22Rv1 (cell line): ENCODE results near the gene SPATA9.

Experiments
- ZFX ChIP-seq: fragments of 450-650 bp; IDR thresholded peaks from 2 replicates; pipeline ENCODE4 v1.6.1; 2017; ENCODE audit warnings: antibody characterized with exemption, borderline replicate concordance
- TF ChIP-seq, protein P1 (sequence below): fragments of 450-650 bp; IDR thresholded peaks from 2 replicates; pipeline ENCODE4 v1.5.1; 2017; ENCODE audit warnings: mild to moderate bottlenecking

DNA sequence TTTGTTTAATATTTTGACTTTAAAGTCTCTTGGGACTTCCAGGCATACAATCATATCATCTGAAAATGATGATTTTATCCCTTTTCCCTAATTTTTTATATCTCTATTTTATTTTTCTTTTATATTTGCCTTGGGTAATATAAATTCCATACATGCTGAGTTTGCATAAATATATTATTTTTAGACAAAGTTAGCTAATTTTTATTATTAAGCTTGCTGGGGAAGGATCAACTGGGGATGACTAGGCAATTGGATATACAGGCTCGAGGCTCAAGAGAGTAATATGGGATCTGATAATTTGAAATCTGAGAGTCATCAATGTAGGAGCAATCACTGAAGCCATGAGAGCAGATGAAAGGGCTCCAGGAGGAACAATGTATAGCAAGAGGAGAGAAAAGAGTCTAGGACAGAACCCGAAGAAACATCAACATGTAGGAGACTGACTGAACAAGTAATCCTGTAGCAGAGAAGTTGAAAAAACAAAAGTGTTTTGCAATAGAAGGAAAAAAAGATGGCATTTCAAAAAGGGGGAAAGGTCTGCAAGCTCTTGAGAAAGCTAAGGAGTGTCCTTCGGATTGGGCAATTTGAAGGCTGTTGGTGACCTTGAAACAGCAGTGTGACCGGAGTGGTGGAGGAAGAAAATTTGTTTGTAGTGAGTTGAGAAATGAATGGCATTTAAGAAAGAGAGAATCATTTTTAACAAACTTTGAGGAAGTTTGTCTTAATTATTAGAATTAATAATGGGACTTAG, 31.3 kb upstream of the SPATA9 start:
- TF ChIP-seq, protein P1, sequence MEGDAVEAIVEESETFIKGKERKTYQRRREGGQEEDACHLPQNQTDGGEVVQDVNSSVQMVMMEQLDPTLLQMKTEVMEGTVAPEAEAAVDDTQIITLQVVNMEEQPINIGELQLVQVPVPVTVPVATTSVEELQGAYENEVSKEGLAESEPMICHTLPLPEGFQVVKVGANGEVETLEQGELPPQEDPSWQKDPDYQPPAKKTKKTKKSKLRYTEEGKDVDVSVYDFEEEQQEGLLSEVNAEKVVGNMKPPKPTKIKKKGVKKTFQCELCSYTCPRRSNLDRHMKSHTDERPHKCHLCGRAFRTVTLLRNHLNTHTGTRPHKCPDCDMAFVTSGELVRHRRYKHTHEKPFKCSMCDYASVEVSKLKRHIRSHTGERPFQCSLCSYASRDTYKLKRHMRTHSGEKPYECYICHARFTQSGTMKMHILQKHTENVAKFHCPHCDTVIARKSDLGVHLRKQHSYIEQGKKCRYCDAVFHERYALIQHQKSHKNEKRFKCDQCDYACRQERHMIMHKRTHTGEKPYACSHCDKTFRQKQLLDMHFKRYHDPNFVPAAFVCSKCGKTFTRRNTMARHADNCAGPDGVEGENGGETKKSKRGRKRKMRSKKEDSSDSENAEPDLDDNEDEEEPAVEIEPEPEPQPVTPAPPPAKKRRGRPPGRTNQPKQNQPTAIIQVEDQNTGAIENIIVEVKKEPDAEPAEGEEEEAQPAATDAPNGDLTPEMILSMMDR: no peak
- TF ChIP-seq ZFX: no peak
